GM21528 (cell line): Measurements from ENCODE around the gene TSFM.

Experiments
- ATAC-seq: cut with Tn5 transposase; IDR thresholded peaks from one replicate; pipeline ENCODE4 v1.9.1; 2021; ENCODE audit warnings: mild to moderate bottlenecking, moderate library complexity; ENCODE audit not compliant: unreplicated experiment, low FRiP score

TSFM gene

DNA sequence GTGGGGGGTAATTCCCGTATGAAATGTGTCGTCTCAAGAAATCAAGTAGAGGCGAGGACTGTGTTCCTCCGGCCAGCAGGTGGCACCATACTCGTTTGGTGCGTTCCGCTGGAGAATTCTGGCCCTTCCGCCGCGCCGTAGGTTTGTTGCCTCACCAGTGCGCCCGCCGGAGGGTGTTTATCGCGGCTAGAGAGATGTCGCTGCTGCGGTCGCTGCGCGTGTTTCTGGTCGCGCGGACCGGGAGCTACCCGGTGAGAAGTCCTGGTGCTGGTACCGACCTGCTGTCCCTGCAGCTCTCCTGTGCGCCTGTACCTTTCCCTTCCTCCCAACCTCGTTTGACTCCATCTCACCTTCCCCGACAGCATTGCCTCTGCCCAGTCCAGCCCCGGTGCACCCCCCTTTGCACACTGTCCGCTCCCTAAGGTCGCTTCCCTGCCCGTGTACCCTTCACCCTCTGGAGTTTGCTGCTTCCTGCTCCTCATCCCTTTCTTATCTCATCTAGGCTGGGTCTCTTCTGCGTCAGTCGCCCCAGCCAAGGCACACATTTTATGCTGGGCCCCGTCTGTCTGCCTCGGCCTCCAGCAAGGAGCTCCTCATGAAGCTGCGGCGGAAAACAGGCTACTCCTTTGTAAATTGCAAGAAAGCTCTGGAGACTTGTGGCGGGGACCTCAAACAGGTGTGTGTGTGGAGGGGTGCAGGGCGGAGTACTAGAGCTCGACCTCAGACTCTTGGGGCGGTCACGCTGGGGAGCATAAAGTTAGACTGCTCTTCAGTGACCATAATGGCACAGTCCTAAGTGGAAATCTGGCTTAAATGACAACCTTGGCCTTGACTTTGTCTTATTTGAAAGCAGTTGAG lies at the start of gene TSFM:
TSFM (plus strand) TSS at position 180 of the 858 bp plus-strand sequence; CDS start at position 195, 15 bp downstream.
- peak; percentile 92 for ATAC-seq

DNA sequence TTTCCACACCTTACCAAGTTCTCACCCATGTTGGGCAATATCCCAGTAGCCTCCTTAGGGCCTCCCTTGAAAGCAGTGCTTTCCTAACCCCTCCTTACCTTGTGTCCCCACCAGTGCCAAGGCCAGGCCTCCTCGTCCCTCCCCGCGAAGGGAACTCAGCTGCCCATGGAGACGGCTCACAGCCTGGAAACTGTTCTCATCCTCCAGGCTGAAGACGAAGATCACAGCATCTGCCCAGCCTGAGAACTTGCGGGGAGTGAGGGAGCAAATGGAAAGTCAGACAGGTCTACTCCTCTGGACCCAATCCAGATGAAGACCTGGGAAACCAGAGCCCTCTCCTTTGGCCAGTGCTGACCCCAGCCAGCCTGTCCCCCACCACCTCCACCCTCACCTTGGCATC lies 48.7 kb upstream of the TSFM start:
- no peak for ATAC-seq

DNA sequence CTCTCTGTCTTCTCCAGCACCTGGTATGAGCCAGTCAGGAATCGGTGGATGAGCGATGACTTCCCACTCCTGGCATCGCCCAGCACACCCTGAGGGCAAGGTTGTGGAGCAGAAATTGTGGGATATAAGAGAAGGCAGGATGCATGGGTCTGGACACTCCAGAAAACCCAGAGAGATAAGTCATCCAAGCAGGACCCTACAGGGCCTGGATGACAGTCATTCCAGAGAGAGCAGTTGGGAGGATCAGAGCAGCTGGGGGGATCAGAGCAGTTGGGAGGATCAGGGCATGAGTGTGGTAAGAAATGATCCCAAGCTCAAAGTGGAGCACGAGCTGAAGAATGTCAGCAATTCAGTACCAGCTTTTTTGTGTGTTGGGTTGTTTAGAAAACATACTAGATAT lies 48.0 kb upstream of the TSFM start:
- no peak for ATAC-seq

DNA sequence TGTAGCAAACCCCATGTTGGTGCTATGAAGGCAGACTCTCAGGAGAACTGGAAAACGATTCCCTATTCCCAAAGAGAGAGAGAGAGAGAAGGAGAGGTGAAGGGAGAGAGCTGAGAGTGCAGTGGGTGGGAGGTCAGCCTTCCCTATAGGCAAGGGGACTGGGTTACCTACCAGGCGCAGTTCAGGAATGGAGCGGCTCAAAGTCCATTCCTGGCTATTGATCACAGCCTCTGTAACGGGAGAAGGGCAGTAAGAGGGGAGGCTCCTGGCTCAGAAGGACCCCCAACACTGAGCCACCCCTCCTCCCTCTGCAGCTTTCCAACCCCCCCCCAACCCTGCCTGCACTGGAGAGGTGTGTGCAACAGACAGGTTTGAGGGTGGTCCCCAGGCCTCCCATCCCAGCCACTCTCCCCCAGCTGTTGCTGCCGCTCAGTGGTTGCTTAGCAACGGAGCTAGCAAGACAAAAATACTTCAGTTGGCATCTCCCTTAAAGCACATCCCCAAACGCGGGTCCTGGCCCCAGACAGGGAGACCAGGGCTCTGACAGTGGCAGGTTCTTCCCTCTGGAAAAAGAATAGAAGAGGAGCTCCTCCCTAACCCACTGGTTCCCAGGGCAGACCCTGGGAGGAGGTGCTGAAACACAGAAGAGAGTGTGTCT lies 47.3 kb upstream of the TSFM start:
- no peak for ATAC-seq

DNA sequence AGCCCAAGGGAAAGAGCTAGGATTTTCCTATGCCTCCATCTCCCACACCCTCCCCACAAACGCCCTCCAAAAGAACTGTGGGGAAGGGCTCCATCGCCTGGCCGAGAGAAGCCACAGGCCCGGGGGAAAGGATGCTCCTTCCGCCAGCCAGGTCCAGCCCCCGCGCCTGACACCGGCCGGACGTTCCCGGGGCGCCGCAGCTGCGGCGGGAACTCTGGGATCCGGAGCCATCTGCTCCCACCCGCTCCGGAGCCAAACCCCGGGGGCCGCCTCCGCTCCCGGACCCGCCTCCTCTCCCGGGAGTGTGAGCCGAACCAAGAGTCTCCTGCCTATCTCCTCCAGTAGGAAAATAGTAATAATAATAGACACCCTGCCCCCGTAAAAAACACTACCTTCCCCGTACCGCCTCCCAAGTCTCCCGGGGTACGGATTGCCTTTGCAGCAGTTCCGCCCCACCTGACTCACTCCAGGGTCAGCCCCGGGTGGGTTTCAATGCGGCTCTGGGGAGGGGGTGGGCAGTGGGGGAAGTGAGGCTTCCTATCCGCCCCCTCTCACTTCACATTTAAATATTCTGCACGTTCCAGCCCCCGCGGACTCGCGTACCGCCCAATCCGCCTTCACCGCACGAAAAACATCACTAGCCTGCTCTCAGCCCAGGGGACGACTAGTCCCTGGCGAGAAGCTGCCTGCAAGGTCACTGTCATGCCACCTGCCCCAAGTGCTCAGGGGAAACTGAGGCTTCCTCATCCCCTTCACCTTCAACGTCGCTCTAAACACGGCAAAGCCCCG lies 46.4 kb upstream of the TSFM start:
- ATAC-seq, result no peak

DNA sequence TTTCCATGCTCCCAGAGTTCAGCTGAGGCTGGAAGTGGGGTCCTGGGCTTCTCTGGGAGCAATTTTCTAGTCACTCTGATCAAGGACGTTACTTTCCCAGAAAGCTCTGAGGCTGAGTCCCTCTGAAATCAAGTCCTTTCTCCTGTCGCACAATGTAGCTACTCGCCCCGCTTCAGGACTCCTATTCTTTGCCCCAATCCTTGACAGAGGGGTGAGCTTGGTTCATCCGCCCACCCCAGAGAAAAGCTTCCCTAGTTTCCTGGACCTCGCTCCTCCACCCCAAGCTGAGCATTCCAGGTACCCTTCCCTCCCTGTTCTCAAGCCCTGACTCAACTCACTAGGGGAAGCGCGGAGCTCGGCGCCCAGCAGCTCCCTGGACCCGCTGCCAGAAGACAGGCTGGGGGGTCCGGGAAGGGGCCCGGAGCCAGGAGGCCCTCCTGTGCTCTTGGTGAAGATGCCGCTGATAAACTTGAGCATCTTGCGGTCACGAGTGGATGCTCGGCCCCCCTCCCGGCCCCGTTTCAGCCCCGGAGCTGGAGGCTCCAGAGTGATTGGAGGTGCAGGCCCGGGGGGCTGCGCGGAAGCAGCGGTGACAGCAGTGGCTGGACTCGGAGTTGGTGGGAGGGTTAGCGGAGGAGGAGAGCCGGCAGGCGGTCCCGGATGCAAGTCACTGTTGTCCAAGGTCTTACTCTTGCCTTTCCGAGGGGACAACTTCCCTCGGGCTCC lies 45.7 kb upstream of the TSFM start:
- no peak for ATAC-seq

DNA sequence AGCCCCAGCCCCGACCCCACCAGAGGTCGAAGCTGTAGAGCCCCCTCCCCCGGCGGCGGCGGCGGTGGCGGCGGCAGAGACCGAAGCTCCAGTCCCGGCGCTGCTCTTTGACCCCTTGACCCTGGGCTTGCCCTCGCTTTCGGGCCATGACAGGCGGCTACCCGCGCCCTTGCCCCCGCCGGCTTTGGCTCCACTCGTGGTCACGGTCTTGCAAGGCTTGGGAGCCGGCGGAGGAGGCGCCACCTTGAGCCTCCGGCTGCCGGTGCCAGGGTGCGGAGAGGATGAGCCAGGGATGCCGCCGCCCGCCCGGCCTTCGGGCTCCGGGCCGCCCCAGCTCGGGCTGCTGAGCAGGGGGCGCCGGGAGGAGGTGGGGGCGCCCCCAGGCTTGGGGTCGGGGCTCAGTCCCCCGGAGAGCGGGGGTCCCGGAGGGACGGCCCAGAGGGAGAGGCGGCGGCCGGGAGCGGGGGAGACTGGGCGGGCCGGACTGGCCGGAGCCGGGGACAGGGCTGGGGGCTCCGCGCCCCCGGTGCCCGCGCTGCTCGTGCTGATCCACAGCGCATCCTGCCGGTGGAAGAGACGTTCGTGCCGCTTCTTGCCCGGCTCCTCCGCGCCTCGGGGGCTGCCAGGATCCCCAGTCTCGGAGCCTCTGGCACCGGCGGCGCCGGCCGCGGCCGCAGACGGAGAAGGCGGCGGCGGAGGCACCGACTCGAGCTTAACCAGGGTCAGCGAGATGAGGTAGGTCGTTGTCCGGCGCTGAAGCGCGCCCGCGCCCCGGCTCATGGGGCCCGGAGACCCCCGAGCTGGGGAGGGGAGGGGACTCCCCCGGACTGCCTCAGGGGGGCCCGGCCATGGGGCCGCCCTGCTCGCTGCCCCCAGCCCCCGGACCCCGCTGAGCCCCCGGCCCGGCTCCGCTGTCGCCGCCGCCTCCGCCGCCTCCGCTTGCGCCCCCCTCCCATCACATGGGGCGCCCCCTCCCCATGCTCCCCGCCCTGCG lies 44.8 kb upstream of the TSFM start:
- no peak for ATAC-seq

DNA sequence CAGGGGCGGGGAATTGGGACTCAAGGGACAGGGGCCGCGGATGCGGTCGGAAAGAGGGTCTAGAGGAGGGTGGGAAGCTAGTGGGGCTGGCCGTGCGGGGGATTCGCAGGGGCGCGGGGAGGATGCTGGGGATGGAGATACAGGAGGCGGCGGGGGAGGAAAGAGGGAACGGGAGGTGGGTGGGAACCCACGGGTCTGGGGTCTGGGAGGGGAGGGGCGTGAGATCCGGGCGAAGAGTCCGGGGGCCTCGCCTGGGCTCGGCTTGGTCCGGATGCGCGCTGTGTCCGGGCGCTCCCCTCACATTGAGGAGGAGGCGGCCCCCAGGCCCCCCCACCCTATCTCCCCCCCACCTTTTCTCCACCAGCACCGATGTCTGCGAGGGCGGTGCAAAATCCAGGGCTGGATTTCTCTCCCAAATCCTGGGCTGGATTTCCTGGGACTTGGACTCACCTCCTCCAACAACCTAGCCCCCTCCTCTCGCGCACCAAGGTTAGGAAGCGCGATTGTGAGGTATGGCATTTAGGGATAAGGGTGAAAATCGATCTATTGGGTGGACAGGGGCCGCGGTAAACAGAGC lies 43.8 kb upstream of the TSFM start, which contains the start of gene AGAP2:
AGAP2 (minus strand) TSS at position 82 of the 577 bp plus-strand sequence. CDS start 496 bp downstream, outside the sequence.
- ATAC-seq, result no peak

DNA sequence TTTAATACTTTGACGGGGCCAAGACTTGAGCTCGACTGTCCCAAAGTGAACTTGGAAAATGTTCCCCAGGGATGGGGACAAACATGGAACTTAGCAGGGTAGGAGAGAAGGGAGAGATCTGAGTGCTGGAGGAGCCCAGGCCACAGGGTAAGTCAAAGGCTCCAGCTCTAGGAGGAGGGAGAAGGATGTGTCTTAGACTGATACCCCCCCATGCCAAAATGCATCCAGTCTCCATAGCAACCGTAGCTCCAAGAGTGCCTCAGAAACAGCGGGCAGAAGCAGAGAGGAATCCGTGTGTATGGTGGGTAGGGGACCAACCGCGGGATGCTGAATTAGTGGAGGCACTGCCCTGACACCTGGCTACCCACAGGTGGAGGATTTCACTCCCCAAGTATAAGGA lies 43.2 kb upstream of the TSFM start:
- no peak for ATAC-seq

DNA sequence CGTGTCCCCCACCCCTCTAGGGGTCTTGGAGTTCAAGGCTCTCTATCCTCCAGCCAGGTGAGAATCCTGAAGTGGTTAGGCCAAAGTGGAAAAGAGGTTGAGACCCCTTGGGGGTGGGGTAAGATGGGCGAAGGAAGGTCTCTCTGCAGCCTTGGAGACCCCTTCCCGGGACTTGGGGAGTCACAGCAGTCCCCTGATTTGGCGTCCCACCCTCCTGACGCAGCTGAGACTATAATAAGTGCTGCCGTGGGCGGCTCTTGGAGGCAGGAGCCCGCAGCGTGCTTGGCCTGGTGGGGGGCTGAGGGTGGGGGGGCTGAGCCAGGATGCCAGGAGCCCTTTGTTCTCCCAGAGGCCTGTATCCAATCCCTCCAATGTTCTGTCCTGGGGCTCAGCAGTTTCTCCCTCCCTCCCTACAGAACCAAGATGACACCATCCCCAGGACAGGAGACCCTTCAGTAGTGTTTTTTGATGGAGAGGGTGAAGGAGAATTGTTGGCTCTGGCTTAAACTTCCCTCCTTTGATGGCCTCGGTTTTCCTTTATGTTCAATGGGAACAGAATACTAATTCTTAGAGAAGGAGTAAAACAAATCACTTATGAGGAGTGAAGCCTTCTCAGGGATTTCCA lies 42.6 kb upstream of the TSFM start:
- no peak for ATAC-seq

DNA sequence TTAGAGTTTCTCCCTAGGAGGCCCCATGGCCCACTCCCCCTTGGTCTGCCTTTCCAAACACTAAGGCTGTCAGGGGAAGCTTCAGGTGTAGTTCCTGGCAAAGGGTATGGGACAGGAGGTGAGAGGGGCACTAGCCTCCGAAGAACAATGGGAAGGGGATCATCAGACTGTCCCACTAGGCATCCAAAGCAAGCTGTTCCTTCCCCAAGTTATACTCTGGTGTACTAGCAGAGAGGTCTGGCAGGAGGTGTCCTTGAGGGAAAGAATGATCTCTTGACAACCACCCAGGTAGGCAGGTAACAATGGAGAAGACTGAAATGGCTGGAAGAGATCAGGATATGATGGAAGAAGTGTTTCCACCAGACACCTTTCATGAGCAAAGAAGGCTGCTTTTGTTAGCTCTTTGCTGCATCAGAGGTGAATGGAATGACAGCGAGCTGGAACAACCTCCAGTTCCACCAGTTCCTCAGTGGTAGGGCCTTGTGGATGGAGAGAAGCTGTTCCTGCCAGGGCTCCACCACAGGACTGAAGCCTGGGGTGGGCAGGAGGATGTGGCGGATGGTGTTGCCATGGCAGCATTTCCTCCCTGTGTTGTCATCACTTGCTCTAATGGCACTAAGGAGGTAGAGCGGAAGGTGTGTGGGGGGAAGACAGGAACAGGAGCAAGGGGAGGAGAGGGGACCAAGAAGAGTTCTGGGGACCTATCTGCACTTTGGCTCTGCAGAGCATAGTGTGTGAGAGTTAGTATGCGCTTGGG lies 41.8 kb upstream of the TSFM start:
- ATAC-seq, result peak; percentile 49

DNA sequence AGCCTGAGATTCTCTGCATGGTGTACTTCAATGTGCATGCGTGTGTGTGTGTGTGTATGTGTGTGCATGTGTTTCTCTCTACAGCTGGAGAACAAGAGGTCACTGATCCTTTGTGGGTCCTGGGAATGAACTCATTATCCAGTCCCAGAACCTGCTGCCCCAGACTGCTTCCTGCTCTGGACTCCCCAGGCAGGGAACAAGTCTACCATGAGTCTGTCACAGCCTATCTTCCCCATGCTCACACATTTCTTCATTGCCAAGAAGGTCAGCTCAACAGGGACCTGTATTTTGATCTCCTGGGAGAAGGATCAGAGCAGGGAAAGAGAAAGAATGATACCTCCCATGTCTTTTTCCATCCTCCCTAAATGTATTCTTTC lies 41.2 kb upstream of the TSFM start:
- no peak for ATAC-seq

DNA sequence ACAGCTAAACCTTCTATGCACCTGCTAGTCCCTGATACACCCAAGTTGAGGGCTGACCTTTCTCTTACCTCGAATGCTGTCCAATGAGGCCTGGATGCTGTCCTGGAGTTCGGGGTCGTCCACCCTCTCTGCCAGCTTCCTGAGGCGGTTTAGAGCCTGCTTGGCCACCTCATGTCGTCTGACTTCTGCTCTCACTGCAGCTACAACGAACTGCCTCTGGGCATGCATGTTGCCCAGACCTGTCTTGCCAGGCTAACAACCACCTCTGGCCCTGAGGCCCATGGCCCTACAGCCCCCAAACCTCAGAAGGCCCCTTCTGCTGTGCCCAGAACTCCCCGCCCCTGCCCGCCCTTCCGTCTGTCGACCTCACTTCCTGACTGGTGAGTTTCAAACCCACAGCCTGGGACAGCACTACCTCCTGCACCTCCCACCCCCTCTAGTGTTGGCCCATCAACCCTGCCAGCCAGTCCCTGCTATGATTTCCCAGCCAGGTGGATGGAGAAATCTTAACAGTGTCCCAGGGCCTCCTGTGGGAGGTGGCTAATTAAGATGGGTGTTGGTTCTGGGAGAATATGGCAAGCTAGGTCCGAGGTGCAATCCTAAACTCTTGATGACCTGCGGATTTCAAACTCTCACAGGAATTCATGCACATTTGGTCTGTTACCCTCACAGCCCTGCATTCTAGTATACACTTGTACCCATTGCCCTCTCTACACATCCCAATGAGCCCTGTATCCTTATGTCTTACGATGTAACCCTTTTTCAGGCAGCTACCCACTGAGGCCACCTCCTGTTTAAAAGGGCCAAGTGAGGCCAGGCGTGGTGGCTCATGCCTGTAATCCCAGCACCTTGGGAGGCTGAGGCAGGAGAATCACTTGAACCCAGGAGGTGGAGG lies 40.5 kb upstream of the TSFM start:
- peak; percentile 55 for ATAC-seq

DNA sequence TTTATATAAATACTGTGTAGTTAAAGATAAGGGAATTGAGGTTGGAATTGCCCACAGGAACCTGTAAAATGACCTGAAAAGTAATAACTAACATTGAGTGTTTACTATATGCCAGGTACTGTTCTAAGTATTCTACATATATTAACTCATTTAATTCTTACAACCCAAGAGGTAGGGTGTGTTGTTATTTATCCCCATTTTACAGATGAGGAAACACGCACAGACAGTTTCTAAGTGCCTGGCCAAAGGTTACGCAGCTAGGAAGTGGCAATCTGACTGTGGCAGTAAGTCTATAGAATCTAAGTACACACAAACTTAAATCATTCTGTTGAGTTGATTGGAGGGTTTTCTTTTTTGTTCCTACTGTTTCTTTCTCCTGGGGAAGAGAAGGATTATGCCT lies 38.8 kb upstream of the TSFM start:
- no peak for ATAC-seq

DNA sequence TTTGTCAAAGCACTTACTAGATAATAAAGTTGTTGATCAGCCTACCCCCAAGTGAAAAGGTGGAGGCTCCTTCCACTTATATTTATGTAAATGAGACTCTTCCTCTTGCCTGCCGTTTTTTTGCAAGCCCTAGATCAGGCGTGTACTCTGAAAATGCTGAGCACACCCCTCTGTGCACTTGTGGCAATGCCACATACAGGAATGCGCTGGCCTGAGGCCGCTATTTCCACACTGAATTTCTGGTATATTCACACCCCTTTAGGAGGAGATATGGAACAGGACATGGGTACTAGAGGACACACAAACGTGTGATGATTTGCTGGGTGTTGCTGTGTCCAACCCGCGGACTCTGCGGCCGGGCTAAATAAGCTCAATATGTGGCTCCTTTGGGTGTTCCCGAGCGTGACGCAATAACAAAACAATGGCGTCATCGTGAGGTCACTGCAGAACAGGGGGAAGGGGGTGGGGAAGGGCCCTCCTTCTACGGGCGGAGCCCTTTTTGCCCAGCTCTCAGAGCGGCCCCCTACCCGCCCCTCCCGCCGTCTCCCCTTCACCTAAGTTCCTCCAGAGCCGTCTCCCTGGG lies 38.3 kb upstream of the TSFM start:
- peak; percentile 33 for ATAC-seq

DNA sequence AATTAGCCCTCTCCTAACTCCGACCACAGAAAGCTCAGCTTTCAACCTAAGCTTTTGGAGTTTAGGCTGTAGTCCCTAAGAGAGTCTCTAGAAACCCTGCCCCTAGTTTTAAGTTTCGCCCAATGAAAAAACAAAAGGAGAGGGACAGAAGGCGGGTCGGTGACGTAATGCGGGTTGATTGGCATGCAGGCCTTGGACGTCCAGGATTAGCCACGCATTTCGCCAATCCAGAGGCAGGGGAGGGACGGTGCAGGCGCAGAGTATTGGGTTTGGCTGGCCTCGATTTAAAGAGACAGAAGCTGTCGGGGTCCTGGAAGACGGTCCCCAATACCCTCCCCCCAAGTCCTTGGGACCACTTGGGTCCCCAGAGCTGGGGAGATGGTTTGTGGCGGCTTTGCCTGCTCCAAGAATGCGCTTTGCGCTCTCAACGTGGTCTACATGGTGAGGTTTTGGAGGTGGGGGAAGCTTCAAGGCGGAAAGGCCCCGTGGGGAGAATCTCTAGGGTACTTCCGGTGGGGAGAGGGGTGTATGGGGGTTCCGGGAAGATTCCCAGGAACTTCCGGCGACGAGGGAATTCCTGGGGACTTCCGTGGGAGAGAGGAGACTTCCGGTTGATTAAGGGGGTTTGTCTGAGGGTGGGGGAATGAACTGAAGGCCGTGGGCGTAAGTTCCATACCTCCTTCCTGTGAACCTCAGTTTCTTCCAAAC lies 37.7 kb upstream of the TSFM start, which contains the start of gene TSPAN31:
TSPAN31 (plus strand) TSS at position 263 of the 708 bp plus-strand sequence; CDS start at position 379, 116 bp downstream.
- peak; percentile 80 for ATAC-seq
